GOT3 (cell line): Measurements from ENCODE around the gene PCDHGA7.
"Not testable (repeated sequence)": the region's sequence is repeated elsewhere in the genome, so short reads cannot be mapped to it uniquely, and the experiment has no call there.

Source experiments
- DNase-seq: peaks from one replicate; lab custom pipeline; 2025; ENCODE audit warnings: mixed read lengths; lab: John Stamatoyannopoulos, UW

Gene PCDHGA7

DNA sequence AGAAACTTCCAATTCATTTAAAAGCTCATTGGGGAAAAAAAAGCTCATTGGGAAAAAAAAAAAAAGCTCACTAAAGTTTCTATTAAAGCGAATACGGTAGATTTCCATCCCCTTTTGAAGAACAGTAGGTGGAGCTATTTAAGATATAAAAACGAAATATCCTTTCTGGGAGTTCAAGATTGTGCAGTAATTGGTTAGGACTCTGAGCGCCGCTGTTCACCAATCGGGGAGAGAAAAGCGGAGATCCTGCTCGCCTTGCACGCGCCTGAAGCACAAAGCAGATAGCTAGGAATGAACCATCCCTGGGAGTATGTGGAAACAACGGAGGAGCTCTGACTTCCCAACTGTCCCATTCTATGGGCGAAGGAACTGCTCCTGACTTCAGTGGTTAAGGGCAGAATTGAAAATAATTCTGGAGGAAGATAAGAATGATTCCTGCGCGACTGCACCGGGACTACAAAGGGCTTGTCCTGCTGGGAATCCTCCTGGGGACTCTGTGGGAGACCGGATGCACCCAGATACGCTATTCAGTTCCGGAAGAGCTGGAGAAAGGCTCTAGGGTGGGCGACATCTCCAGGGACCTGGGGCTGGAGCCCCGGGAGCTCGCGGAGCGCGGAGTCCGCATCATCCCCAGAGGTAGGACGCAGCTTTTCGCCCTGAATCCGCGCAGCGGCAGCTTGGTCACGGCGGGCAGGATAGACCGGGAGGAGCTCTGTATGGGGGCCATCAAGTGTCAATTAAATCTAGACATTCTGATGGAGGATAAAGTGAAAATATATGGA lies 48.0 kb downstream of the PCDHGA7 start, which contains the start of gene PCDHGA12:
PCDHGA12 (plus strand) TSS at position 176 of the 782 bp plus-strand sequence; CDS start at position 429, 253 bp downstream.
- no peak for DNase-seq

DNA sequence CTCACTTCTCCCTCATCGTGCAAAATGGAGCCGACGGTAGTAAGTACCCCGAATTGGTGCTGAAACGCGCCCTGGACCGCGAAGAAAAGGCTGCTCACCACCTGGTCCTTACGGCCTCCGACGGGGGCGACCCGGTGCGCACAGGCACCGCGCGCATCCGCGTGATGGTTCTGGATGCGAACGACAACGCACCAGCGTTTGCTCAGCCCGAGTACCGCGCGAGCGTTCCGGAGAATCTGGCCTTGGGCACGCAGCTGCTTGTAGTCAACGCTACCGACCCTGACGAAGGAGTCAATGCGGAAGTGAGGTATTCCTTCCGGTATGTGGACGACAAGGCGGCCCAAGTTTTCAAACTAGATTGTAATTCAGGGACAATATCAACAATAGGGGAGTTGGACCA lies 48.7 kb downstream of the PCDHGA7 start:
- no peak for DNase-seq

DNA sequence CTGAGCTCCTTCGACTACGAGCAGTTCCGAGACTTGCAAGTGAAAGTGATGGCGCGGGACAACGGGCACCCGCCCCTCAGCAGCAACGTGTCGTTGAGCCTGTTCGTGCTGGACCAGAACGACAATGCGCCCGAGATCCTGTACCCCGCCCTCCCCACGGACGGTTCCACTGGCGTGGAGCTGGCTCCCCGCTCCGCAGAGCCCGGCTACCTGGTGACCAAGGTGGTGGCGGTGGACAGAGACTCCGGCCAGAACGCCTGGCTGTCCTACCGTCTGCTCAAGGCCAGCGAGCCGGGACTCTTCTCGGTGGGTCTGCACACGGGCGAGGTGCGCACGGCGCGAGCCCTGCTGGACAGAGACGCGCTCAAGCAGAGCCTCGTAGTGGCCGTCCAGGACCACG lies 49.8 kb downstream of the PCDHGA7 start:
- DNase-seq = not testable (repeated sequence)

DNA sequence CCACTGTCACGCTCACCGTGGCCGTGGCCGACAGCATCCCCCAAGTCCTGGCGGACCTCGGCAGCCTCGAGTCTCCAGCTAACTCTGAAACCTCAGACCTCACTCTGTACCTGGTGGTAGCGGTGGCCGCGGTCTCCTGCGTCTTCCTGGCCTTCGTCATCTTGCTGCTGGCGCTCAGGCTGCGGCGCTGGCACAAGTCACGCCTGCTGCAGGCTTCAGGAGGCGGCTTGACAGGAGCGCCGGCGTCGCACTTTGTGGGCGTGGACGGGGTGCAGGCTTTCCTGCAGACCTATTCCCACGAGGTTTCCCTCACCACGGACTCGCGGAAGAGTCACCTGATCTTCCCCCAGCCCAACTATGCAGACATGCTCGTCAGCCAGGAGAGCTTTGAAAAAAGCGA lies 50.2 kb downstream of the PCDHGA7 start:
- DNase-seq = not testable (repeated sequence)

DNA sequence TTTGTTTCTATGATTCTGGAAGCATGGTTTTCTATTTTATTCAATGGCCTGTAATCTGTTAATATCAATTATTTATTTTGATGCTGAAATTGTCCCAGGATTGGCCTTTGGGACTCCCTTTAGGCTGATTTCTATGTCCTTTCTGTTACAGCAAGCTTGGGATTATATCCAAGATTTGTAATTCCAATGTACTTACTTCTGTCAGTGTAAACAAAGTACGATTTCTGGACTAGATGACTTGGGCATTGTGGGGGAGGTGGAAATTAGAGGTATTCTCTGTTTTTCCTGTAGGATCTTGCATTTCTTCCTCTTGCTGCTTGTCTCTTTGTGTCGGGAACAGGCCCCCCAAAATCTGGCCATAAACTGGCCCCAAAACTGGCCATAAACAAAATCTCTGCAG lies 51.5 kb downstream of the PCDHGA7 start:
- DNase-seq = no peak
